Vagina (tissue), 2 donors: ENCODE measurements around the gene HSBP1L1.

Source experiments
- CTCF ChIP-seq, 3 experiments: fragments of 450-650 bp in 2 of 3; fragments of 200-600 bp in 1 of 3; sonication (generic) in 1 of 3; IDR thresholded peaks; one replicate each; pipeline ENCODE4 v1.5.1; 2017 to 2019; ENCODE audit warnings: antibody characterized with exemption in 3 of 3, mild to moderate bottlenecking in 2 of 3, moderate library complexity in 2 of 3
- POLR2A ChIP-seq, 2 donors: fragments of 450-650 bp; IDR thresholded peaks; one replicate each; pipeline ENCODE4 v1.6.1; 2017; ENCODE audit warnings: antibody characterized with exemption in 2 of 2, mild to moderate bottlenecking in 2 of 2, moderate library complexity in 2 of 2
- POLR2AphosphoS5 ChIP-seq, 2 donors: sonication (generic); formaldehyde crosslinking; IDR thresholded peaks; one replicate each; pipeline ENCODE4 v1.9.0; 2017; ENCODE audit warnings: antibody characterized with exemption in 2 of 2, mild to moderate bottlenecking in 2 of 2, low read depth in 1 of 2; ENCODE audit not compliant: insufficient read depth in 1 of 2

DNA sequence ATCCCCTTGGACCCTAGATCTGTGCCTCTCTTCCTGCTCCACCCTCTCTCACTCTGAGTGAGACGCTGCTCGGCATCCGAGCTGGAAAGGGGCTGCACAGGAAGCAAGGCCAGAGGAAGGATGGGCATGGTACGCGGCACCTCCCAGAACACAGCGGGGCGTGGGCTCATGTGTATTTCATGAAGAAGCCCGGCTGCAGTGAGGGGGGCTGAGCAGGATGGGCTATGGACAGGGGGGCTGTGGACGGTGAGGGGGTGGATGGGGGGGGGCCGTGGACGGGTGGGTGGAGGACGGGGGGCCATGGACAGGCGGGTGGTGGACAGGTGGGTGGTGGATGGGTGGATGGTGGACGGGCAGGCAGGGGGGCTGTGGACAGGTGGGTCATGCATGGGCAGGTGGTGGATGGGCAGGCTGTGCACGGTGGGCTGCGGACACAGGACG lies 41.5 kb upstream of the HSBP1L1 start:
- no peak for TF ChIP-seq CTCF (IDR thresholded peaks at IDR 0.05)
- TF ChIP-seq POLR2AphosphoS5 (IDR thresholded peaks at IDR 0.05; ENCODE audit: insufficient read depth in 1 of 2, low read depth in 1 of 2) = no peak
- TF ChIP-seq POLR2A (IDR thresholded peaks at IDR 0.05) = no peak
